ENCODE results near the gene POMT2.
"Not testable (repeated sequence)": the region's sequence is repeated elsewhere in the genome, so short reads cannot be mapped to it uniquely, and the experiment has no call there.

The POMT2 gene

GRCh38 chr14:77290705-77291104 is 30.0 kb downstream of the POMT2 start:
- DNase-seq: no peak

GRCh38 chr14:77286576-77286975 is 34.1 kb downstream of the POMT2 start:
- DNase-seq: no peak

GRCh38 chr14:77284466-77284865 is 36.2 kb downstream of the POMT2 start:
- DNase-seq: no peak

- no peak for DNase-seq
These were observed 36.6 kb downstream of the POMT2 start for GRCh38 chr14:77284066-77284465.

GRCh38 chr14:77281852-77282410 is 38.8 kb downstream of the POMT2 start:
- no peak for DNase-seq

GRCh38 chr14:77280921-77281320 is 39.8 kb downstream of the POMT2 start:
- DNase-seq: not testable (repeated sequence)

- no peak for DNase-seq
These were observed 41.0 kb downstream of the POMT2 start for GRCh38 chr14:77279719-77280118.

- no peak for DNase-seq
These were observed 42.0 kb downstream of the POMT2 start for GRCh38 chr14:77278461-77279230.

- no peak for DNase-seq
These were observed 43.7 kb downstream of the POMT2 start for GRCh38 chr14:77276959-77277358.

- DNase-seq: no peak
These were observed 44.3 kb downstream of the POMT2 start for GRCh38 chr14:77276295-77276935.

GRCh38 chr14:77275601-77276017 is 45.1 kb downstream of the POMT2 start:
- no peak for DNase-seq

- DNase-seq: no peak
These were observed 45.6 kb downstream of the POMT2 start for GRCh38 chr14:77275041-77275580.

GRCh38 chr14:77273796-77274195 is 46.9 kb downstream of the POMT2 start:
- no peak for DNase-seq

GRCh38 chr14:77272261-77272660 is 48.4 kb downstream of the POMT2 start:
- no peak for DNase-seq

GRCh38 chr14:77271113-77271710 is 49.5 kb downstream of the POMT2 start, which contains the start of gene NGB:
TSS of gene NGB (minus strand) at chr14:77271206. CDS start at chr14:77270937, 269 bp downstream.
- DNase-seq: no peak

- no peak for DNase-seq
These were observed 50.1 kb downstream of the POMT2 start for GRCh38 chr14:77270361-77271112.

- no peak for DNase-seq
These were observed 51.6 kb downstream of the POMT2 start for GRCh38 chr14:77268989-77269600.

GRCh38 chr14:77267937-77268699 is 52.6 kb downstream of the POMT2 start:
- DNase-seq: no peak

- DNase-seq: no peak
These were observed 54.3 kb downstream of the POMT2 start for GRCh38 chr14:77266336-77266735.

GRCh38 chr14:77265561-77266335 is 54.9 kb downstream of the POMT2 start:
- no peak for DNase-seq

GRCh38 chr14:77265187-77265515 is 55.5 kb downstream of the POMT2 start:
- no peak for DNase-seq

Measured in stimulated activated CD4-positive, alpha-beta T cell treated with anti-CD3 and anti-CD28 coated beads, Interleukin-1b, Interleukin-23, amount 100 ng/mL, for 48 hours (primary cell).